Measurements from ENCODE around the gene ARL6.

DNA sequence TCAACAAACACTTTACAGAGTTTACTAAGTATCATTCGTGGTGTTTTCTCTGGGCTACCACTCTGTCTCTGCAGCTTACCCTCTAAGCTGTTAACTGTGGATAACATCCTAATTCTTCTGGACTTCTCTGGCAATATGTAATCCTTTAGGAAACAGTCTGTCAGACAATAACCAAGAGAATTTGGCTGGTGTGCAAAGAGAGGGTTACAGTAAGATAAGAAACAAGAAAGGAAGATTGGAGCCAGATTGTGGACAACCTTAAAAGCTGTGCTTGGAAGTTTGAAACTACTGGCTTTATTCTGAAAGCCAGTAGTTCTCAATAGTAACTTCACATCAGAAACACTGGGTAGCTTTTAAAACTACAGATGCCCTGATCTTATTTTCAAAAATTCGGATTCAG lies 778 bp downstream of the ARL6 start:
- TF ChIP-seq EZH2phosphoT487 (IDR thresholded peaks at IDR 0.05; ENCODE audit: insufficient read depth, low read depth), result no peak
- no peak for TF ChIP-seq EZH2 (IDR thresholded peaks at IDR 0.05; ENCODE audit: insufficient read depth, poor library complexity, severe bottlenecking)
